Activated CD8-positive, alpha-beta T cell treated with anti-CD3 and anti-CD28 coated beads for 36 hours (primary cell): ENCODE measurements around the gene RNASEH1. TPM values are rescaled to one million over a fixed set of nuclear protein-coding genes. Genes with fewer than 3 reads are reported as not detected.

ENCODE experiments used
- ATAC-seq: fragments of 200-7000 bp; cut with Tn5 transposase; one replicate; pipeline ENCODE4 v1.10.0; 2021; ENCODE audit warnings: mild to moderate bottlenecking, moderate library complexity
- CTCF ChIA-PET: fragments of 350-600 bp; sonication (Branson Sonifier 250); formaldehyde crosslinking; loops from one replicate; lab custom pipeline; 2021; ENCODE audit warnings: antibody characterized with exemption; lab: Charles Lee
- POLR2A ChIA-PET: fragments of 350-600 bp; sonication (Branson Sonifier 250); formaldehyde crosslinking; loops from one replicate; lab custom pipeline; 2021; ENCODE audit warnings: antibody characterized with exemption; lab: Charles Lee
- DNase-seq: peaks from one replicate; pipeline ENCODE4 v3.0.0-alpha.2; 2020
- H3K27ac Mint-ChIP-seq: one replicate; pipeline ENCODE4 v1.8.0; 2021; ENCODE audit warnings: mild to moderate bottlenecking, mixed read lengths
- H3K27me3 Mint-ChIP-seq: one replicate; pipeline ENCODE4 v1.8.0; 2021; ENCODE audit warnings: mixed read lengths
- H3K36me3 Mint-ChIP-seq: one replicate; pipeline ENCODE4 v1.8.0; 2021; ENCODE audit warnings: low read depth, mixed read lengths
- H3K4me1 Mint-ChIP-seq: one replicate; pipeline ENCODE4 v1.8.0; 2021; ENCODE audit warnings: low read depth, mixed read lengths
- H3K4me3 Mint-ChIP-seq: one replicate; pipeline ENCODE4 v1.8.0; 2021; ENCODE audit warnings: mild to moderate bottlenecking, moderate library complexity, mixed read lengths
- H3K9me3 Mint-ChIP-seq: one replicate; pipeline ENCODE4 v1.8.0; 2021; ENCODE audit warnings: mixed read lengths
- intact Hi-C: fragments of 100-400 bp; cut with micrococcal nuclease; formaldehyde crosslinking; loops from one replicate; pipeline ENCODE4 v1.10.0; 2022
- total RNA-seq, 2 experiments: library from RNA; stranded (reverse); gene quantifications; one replicate each; pipeline ENCODE4 v1.2.3, GENCODE V29; 2021
- TF ChIP-seq, protein P1 (sequence below): fragments of 200-600 bp; IDR thresholded peaks from one replicate; pipeline ENCODE4 v1.8.0; 2022; ENCODE audit warnings: antibody characterized with exemption, mild to moderate bottlenecking

RNASEH1 gene
- total RNA-seq, 2 experiments from 2014 or later: 23.4 to 24.7 TPM

DNA sequence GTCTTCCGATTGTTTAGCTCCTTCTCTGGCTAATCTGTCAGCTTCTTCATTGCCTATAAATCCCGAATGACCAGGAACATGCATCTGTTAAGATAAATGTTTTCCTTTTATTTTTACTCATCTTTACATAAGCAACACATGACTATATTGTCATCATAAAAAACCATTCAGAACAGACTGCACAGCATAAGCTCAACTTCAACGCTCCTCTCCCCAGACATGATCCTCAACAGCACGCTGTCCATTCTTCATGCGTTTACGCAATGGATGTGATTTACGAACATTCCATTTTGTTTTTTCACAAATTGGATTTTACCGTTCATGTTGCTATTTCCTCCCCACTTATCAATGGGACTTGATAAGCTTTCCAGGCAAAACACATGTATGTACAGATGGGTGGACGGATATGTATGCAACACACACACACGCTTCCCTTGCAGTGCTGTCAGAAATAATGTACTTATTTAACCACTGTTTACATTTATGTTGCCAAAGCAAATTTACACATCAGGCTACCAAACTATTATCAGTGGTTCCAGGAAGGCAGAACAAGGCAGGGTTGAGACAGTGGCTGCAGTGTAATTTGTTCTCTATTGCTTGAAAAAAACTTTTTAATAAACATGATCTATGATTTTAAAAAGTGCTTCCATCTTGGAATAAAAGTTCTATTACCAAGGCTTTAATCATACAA, 12.2 kb downstream of the RNASEH1 start:
- no peak overlapping the region for H3K27ac Mint-ChIP-seq
- CTCF ChIA-PET: interaction anchor here (0.7 kb wide), 2 partner anchors 34 to 182 kb away, joined by 3 to 4 read pairs; no protein-coding TSS in a partner anchor
- H3K4me3 Mint-ChIP-seq: no peak overlapping the region
- H3K27me3 Mint-ChIP-seq: no peaks in the 10 kb centered on the region
- DNase-seq (no peak), ATAC-seq (no peak)
- peaks cover 62% of the 10 kb centered on the region for H3K36me3 Mint-ChIP-seq
- intact Hi-C loops: no loop called here
- H3K9me3 Mint-ChIP-seq: no peaks in the 10 kb centered on the region
- POLR2A ChIA-PET: interaction anchor here (0.8 to 1.7 kb wide), 2 partner anchors 10 to 26 kb away, joined by 3 to 4 read pairs; no protein-coding TSS in a partner anchor
- TF ChIP-seq, protein P1, sequence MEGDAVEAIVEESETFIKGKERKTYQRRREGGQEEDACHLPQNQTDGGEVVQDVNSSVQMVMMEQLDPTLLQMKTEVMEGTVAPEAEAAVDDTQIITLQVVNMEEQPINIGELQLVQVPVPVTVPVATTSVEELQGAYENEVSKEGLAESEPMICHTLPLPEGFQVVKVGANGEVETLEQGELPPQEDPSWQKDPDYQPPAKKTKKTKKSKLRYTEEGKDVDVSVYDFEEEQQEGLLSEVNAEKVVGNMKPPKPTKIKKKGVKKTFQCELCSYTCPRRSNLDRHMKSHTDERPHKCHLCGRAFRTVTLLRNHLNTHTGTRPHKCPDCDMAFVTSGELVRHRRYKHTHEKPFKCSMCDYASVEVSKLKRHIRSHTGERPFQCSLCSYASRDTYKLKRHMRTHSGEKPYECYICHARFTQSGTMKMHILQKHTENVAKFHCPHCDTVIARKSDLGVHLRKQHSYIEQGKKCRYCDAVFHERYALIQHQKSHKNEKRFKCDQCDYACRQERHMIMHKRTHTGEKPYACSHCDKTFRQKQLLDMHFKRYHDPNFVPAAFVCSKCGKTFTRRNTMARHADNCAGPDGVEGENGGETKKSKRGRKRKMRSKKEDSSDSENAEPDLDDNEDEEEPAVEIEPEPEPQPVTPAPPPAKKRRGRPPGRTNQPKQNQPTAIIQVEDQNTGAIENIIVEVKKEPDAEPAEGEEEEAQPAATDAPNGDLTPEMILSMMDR: no peak
- H3K4me1 Mint-ChIP-seq: no peaks in the 10 kb centered on the region

DNA sequence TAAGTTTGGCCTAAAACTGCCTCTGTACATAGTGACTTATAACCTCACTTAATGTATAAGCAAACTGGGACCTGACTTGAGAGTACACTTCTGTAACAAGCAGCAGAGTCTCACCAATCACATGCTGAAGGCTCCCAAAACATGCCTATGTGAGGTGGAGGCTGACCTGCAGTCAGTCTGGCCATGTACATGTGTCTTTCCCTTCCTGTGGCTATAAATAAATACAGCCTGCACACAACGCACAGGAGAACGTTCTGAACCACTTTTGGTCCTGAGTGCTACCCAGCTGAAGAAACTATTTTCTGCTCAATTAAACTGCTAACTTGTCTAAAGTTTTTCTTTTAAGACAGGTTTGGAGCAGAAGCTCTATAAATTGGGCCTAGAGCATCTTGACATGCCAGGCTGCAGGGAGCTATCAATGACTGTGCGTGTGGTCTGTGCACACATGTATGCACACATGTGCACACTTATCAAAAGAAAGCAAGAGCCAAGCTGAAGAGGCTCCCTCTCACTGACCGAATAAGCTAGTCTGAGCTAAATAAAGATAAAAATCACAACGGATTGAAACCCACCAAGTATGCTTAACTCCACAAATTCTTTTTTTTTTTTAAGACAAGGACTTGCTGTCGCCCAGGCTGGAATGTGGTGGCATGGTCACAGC, 15.0 kb downstream of the RNASEH1 start:
- no peak overlapping the region for H3K27ac Mint-ChIP-seq
- CTCF ChIA-PET: no interaction called here
- POLR2A ChIA-PET: interaction anchor here (2.3 kb wide), 1 partner anchor 10 kb away, joined by 10 read pairs; no protein-coding TSS in a partner anchor

DNA sequence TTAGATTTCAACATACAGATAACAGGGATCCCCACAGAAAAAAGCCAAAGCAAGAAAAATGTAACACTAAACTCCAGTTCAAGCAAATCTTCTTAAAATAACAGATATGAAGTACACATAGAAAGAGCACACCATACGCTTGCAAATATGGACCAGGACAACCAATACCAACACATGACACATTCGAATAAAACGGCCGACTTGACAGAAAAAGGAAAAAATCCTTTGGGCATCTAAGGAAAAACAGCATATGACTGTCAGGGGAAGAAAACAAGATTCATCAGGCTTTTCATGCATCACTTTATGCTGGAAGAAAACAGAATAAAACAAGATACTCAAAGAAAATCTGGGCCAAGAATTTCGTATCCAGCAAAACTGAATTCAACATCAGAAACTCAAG, 16.0 kb downstream of the RNASEH1 start:
- Mint-ChIP-seq H3K27me3 (no peaks in the 10 kb centered on the region), H3K9me3 (no peaks in the 10 kb centered on the region), H3K27ac (no peak overlapping the region), H3K4me1 (no peaks in the 10 kb centered on the region), H3K4me3 (no peak overlapping the region), H3K36me3 (peaks cover 39% of the 10 kb centered on the region)
- DNase-seq (no peak), ATAC-seq (no peak)
- ChIA-PET CTCF (no interaction called here), POLR2A (no interaction called here)
- intact Hi-C loops: no loop called here
- TF ChIP-seq, protein P1: no peak

More for the DNA sequence above, 15.0 kb downstream of the RNASEH1 start:
- Mint-ChIP-seq H3K4me3 (no peak overlapping the region), H3K36me3 (peaks cover 46% of the 10 kb centered on the region), H3K9me3 (no peaks in the 10 kb centered on the region), H3K4me1 (no peaks in the 10 kb centered on the region), H3K27me3 (no peaks in the 10 kb centered on the region)
- DNase-seq: no peak
- intact Hi-C loops: no loop called here
- TF ChIP-seq, protein P1: no peak
- ATAC-seq: no peak

DNA sequence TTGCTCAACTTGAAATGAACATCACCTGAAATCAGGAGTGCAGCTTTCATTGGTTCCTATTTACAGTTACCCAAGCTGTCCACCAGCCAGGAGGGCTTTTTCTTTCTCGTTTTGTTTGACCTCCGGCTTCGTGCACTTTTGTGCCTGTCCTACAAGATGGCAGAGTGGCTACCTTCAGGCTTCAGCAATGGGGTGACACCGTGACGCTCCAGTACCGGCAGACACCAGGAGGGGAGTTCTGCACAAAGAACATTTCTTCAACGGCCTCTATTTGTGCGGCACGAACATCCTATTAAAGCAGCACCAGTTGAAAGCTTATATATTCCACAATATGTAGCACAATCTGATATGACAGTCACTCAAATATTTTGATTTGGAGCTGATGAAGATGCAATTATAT, 18.3 kb downstream of the RNASEH1 start:
- Mint-ChIP-seq H3K36me3 (peaks cover 26% of the 10 kb centered on the region), H3K4me3 (no peak overlapping the region), H3K9me3 (no peaks in the 10 kb centered on the region), H3K27me3 (no peaks in the 10 kb centered on the region), H3K4me1 (peaks cover 5% of the 10 kb centered on the region), H3K27ac (no peak overlapping the region)
- POLR2A ChIA-PET: interaction anchor here (0.7 kb wide), 1 partner anchor 12 kb away, joined by 3 read pairs; no protein-coding TSS in a partner anchor
- ATAC-seq (no peak), DNase-seq (no peak)
- intact Hi-C loops: no loop called here
- TF ChIP-seq, protein P1: no peak
- CTCF ChIA-PET: interaction anchor here (0.8 to 1.0 kb wide), 2 partner anchors 8 to 20 kb away, joined by 3 to 4 read pairs; no protein-coding TSS in a partner anchor
